ENCODE measurements around the gene PSMC3. TPM values are rescaled to one million over a fixed set of nuclear protein-coding genes. Genes with fewer than 3 reads are reported as not detected.
A peak's percentile ranks its signal among the peaks of the same experiment; 100 is the strongest.

PSMC3 gene
- total RNA-seq, 1 donor from 2014 or later = 169 TPM

DNA sequence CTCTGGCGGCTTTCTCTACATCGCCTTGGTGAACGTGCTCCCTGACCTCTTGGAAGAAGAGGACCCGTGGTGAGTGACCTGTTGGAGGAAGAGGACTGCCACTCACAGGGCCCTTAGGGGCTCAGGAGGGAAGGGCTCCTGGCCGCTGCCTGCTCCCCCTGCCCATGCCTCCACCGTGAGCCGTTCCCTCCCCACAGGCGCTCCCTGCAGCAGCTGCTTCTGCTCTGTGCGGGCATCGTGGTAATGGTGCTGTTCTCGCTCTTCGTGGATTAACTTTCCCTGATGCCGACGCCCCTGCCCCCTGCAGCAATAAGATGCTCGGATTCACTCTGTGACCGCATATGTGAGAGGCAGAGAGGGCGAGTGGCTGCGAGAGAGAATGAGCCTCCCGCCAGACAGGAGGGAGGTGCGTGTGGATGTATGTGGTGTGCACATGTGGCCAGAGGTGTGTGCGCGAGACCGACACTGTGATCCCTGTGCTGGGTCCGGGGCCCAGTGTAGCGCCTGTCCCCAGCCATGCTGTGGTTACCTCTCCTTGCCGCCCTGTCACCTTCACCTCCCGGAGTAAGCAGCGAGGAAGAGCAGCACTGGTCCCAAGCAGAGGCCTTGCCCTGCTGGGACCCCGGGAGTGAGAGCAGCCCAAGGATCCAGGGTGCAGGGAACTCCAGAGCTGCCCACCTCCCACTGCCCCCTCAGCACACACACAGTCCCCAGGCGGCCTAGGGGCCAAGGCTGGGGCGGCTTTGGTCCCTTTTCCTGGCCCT is 11.0 kb downstream of the PSMC3 start:
- TF ChIP-seq, protein P1, sequence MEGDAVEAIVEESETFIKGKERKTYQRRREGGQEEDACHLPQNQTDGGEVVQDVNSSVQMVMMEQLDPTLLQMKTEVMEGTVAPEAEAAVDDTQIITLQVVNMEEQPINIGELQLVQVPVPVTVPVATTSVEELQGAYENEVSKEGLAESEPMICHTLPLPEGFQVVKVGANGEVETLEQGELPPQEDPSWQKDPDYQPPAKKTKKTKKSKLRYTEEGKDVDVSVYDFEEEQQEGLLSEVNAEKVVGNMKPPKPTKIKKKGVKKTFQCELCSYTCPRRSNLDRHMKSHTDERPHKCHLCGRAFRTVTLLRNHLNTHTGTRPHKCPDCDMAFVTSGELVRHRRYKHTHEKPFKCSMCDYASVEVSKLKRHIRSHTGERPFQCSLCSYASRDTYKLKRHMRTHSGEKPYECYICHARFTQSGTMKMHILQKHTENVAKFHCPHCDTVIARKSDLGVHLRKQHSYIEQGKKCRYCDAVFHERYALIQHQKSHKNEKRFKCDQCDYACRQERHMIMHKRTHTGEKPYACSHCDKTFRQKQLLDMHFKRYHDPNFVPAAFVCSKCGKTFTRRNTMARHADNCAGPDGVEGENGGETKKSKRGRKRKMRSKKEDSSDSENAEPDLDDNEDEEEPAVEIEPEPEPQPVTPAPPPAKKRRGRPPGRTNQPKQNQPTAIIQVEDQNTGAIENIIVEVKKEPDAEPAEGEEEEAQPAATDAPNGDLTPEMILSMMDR (conservative IDR thresholded peaks at IDR 0.05; ENCODE audit: low read depth, low read length) = no peak
- no peak overlapping the region for H3K4me3 ChIP-seq (ENCODE audit: low read depth, low read length)
- no peak for DNase-seq (ENCODE audit: low read depth)

DNA sequence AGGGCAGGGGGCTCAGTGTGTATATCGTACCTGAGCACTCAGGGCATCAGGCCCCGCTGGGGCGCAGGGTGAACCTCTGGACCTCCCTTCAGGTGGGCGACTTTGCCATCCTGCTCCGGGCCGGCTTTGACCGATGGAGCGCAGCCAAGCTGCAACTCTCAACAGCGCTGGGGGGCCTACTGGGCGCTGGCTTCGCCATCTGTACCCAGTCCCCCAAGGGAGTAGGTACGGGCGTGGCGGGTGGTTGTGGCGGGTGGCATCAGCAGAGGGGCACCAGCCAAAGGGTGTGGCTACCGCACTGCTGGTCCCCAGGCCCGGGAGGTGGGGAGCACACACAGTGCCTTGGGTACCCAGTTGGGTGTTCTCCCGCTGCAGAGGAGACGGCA is 11.6 kb downstream of the PSMC3 start:
- no peak overlapping the region for H3K4me3 ChIP-seq (ENCODE audit: low read depth, low read length)
- DNase-seq (ENCODE audit: low read depth) = no peak
- TF ChIP-seq, protein P1 (conservative IDR thresholded peaks at IDR 0.05; ENCODE audit: low read depth, low read length) = no peak

GRCh38 chr11:47413908-47414684 is 12.1 kb downstream of the PSMC3 start:
- no peak for DNase-seq (ENCODE audit: low read depth)
- TF ChIP-seq, protein P1 (conservative IDR thresholded peaks at IDR 0.05; ENCODE audit: low read depth, low read length) = no peak
- H3K4me3 ChIP-seq (ENCODE audit: low read depth, low read length) = no peak overlapping the region

GRCh38 chr11:47413351-47413750 is 12.9 kb downstream of the PSMC3 start:
- no peak overlapping the region for H3K4me3 ChIP-seq (ENCODE audit: low read depth, low read length)
- TF ChIP-seq, protein P1 (conservative IDR thresholded peaks at IDR 0.05; ENCODE audit: low read depth, low read length) = no peak
- no peak for DNase-seq (ENCODE audit: low read depth)

- H3K4me3 ChIP-seq (ENCODE audit: low read depth, low read length) = no peak overlapping the region
- no peak for DNase-seq (ENCODE audit: low read depth)
- TF ChIP-seq, protein P1 (conservative IDR thresholded peaks at IDR 0.05; ENCODE audit: low read depth, low read length) = peak; percentile 71
Measured at GRCh38 chr11:47411884-47412746, 14.1 kb downstream of the PSMC3 start.

DNA sequence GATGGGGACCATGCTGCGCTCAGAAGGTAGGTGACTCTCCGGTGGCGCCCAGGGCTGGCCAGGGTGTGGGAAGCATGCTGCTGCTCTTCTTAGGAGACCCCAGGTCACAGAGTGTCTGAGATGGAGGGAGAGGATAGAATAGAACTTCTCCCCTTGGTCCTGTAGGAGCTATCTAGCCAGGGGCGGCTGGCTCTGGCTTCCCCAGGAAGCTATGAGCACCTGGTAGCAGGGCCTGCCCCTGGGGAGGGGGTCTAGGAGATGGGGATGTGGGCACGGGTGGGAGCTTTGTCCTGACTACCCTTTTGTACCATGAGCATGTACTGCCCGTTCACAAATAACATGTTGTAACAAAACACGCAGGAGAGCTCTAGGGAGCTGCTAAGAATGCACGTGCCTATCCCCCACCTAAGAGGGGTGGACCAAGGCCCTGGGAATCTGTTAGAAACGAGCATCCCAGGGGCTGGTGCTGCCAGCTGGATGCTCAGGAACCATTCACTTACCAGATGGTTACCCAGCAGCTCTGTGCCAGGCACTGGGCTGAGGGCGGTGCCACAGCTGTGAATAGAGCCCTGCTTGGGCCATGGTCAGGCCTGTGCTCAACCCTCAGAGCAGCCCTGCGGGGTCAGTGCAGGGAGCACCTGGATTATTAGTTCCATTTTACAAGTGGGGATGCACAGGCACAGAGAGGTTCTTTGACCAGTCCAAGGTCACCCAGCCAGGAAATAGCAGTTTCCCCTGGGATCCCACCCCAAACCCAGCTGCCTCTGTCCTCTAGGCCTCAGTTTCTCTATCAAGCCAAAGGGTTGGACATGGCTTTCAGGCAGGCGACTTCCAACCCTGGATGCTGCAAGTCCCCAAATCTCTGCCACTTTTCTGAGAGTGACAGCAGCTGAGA is 15.6 kb downstream of the PSMC3 start:
- peak overlapping the region; percentile 96 for H3K4me3 ChIP-seq (ENCODE audit: low read depth, low read length)
- TF ChIP-seq, protein P1 (conservative IDR thresholded peaks at IDR 0.05; ENCODE audit: low read depth, low read length) = no peak
- DNase-seq (ENCODE audit: low read depth) = no peak
